ENCODE data around the gene TMUB1. TPM values are rescaled to one million over a fixed set of nuclear protein-coding genes. Genes with fewer than 3 reads are reported as not detected.

The TMUB1 gene
- total and polyA plus RNA-seq, 9 of the 15 experiments (the other 6 are each of a cell fraction or from before 2014, with no cell fraction given) = 0.14 to 241 (median 74.1) TPM

DNA sequence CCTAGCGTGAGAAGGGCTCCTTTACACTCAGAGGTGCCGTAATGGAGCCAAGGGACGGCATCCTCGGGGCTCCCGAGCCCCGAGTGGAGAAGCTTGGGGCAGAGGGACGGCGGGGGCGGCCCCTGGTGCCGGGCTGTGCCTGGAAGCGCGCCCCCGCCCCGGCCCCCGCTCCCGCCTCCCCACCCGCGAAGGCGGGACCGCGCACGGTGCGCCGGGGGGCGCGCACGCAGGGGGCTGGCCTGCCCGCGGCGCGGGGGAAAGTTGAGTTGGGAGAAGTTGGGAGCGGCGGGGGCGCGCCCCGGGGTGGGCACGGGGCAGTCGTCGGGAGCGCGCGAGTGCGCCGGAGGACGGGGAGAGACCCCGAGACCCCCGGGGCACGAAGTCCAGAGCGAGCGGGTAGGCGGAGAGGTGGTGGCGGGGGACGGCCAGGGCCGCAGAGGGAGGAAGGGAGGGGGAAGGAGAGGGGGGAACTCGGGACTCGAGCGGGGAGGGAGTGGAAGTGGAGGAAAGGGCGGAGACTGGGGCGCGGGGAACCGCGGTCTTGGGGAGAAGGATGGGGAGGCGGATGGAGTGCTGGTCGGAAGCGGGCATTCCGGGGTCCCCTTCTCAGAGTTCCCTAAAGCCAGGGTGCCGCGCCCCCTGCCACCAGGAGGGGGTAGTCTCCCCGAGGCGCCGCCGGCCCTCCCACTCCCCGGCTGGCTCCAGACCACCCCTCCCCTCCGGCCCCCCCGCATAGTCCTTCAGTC lies 23.8 kb downstream of the TMUB1 start, which contains the start of gene SLC4A2 (continued):
- peak; percentile 38 for TF ChIP-seq CTCFL (IDR thresholded peaks at IDR 0.05; ENCODE audit: borderline replicate concordance, insufficient read depth, low read depth, low read length, poor library complexity, severe bottlenecking)
- TF ChIP-seq TAF1 (IDR thresholded peaks at IDR 0.05; ENCODE audit: control insufficient read depth, extremely low read depth, insufficient read depth, low read length, severe bottlenecking) = peak; percentile 12
- peak; percentile 98 for TF ChIP-seq ZNF589 (CRISPR knock-in tag; IDR thresholded peaks at IDR 0.05; ENCODE audit: low read depth)
- TF ChIP-seq CAMTA2 (CRISPR knock-in tag; conservative IDR thresholded peaks at IDR 0.05) = 0 out of 2 replicates have a peak, but pooled peaks have one; percentile 31
- TF ChIP-seq ZNF143 (CRISPR knock-in tag; IDR thresholded peaks at IDR 0.05) = no peak
- TF ChIP-seq KAT2B (IDR thresholded peaks at IDR 0.05; ENCODE audit: low read depth, low read length) = no peak
- no peak for TF ChIP-seq ZNF75A (CRISPR knock-in tag; IDR thresholded peaks at IDR 0.05)
- no peak for TF ChIP-seq PYGO2 (tag; IDR thresholded peaks at IDR 0.05)
- TF ChIP-seq ZNF224 (CRISPR knock-in tag; IDR thresholded peaks at IDR 0.05) = no peak
- TF ChIP-seq CBFA2T3 (IDR thresholded peaks at IDR 0.05) = no peak
- TF ChIP-seq PATZ1 (CRISPR knock-in tag; IDR thresholded peaks at IDR 0.05; ENCODE audit: borderline replicate concordance) = no peak
- TF ChIP-seq ERF (CRISPR knock-in tag; IDR thresholded peaks at IDR 0.05) = 0 out of 2 replicates have a peak, but pooled peaks have one; percentile 6
- 0 out of 2 replicates have a peak, but pooled peaks have one; percentile 32 for TF ChIP-seq MYNN (IDR thresholded peaks at IDR 0.05)
- TF ChIP-seq MYNN (CRISPR knock-in tag; IDR thresholded peaks at IDR 0.05) = no peak
- no peak for TF ChIP-seq ZNF830 (CRISPR knock-in tag; IDR thresholded peaks at IDR 0.05)
- TF ChIP-seq VEZF1 (CRISPR knock-in tag; IDR thresholded peaks at IDR 0.05) = peak; percentile 99
- peak; percentile 64; the same call in 1 of the 2 replicates for TF ChIP-seq SPI1 (IDR thresholded peaks at IDR 0.05; ENCODE audit: borderline replicate concordance, low read depth, low read length)
- TF ChIP-seq PTBP1 (IDR thresholded peaks at IDR 0.05; ENCODE audit: low read depth, low read length) = no peak
- no peak for TF ChIP-seq THRAP3 (IDR thresholded peaks at IDR 0.05; ENCODE audit: borderline replicate concordance)
- no peak for TF ChIP-seq FOXK1 (CRISPR knock-in tag; IDR thresholded peaks at IDR 0.05; ENCODE audit: borderline replicate concordance)
- TF ChIP-seq, protein P1, sequence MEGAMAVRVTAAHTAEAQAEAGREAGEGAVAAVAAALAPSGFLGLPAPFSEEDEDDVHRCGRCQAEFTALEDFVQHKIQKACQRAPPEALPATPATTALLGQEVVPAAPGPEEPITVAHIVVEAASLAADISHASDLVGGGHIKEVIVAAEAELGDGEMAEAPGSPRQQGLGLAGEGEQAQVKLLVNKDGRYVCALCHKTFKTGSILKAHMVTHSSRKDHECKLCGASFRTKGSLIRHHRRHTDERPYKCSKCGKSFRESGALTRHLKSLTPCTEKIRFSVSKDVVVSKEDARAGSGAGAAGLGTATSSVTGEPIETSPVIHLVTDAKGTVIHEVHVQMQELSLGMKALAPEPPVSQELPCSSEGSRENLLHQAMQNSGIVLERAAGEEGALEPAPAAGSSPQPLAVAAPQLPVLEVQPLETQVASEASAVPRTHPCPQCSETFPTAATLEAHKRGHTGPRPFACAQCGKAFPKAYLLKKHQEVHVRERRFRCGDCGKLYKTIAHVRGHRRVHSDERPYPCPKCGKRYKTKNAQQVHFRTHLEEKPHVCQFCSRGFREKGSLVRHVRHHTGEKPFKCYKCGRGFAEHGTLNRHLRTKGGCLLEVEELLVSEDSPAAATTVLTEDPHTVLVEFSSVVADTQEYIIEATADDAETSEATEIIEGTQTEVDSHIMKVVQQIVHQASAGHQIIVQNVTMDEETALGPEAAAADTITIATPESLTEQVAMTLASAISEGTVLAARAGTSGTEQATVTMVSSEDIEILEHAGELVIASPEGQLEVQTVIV (CRISPR knock-in tag; IDR thresholded peaks at IDR 0.05; ENCODE audit: borderline replicate concordance) = no peak

Measured in K562 (cell line).